ENCODE data around the gene ZCCHC24. TPM values are rescaled to one million over a fixed set of nuclear protein-coding genes. Genes with fewer than 3 reads are reported as not detected.

The ZCCHC24 gene
- total and polyA plus RNA-seq, 7 donors, result 11.2 to 112 (median 43.0) TPM

- H3K36me3 ChIP-seq (ENCODE audit: insufficient read depth in 1 of 2, low read depth in 1 of 2), result peaks cover 0 to 2% of the 10 kb centered on the region in 2 donors
- H3K27me3 ChIP-seq (ENCODE audit: insufficient read depth in 3 of 3, low read length in 2 of 3), result no peaks in the 10 kb centered on the region
- WGBS, 3 donors, result 67 to 74% (median 67%) methylated on average over 22 of the region's 22 CpGs
- H3K4me1 ChIP-seq, result peaks cover 41% of the 10 kb centered on the region
- H3K9me3 ChIP-seq, result no peaks in the 10 kb centered on the region
- intact Hi-C loops (cut with DNase I), result loop anchor here (10.0 kb wide), 2 partner anchors 226 to 546 kb away; no protein-coding TSS in a partner anchor
- peak; percentile 5 to 21 (median 10) for ATAC-seq
- peak overlapping the region; percentile 75 for H3K27ac ChIP-seq
- TF ChIP-seq CTCF (IDR thresholded peaks at IDR 0.05), result no peak
- DNase-seq, result peak in 1 of 2 donors; percentile 42
- H3K4me3 ChIP-seq, result no peak overlapping the region
These were observed 66.5 kb downstream of the ZCCHC24 start for GRCh38 chr10:79378647-79379511.

- no peak overlapping the region for H3K4me3 ChIP-seq
- H3K9me3 ChIP-seq, result no peaks in the 10 kb centered on the region
- WGBS, 3 donors, result 92 to 96% (median 95%) methylated on average over 7 of the region's 7 CpGs
- intact Hi-C loops (cut with DNase I), result loop anchor here (10.0 kb wide), 2 partner anchors 226 to 546 kb away; no protein-coding TSS in a partner anchor
- peaks cover 41% of the 10 kb centered on the region for H3K4me1 ChIP-seq
- ATAC-seq, result no peak
- no peak overlapping the region for H3K27ac ChIP-seq
- no peaks in the 10 kb centered on the region for H3K36me3 ChIP-seq (ENCODE audit: insufficient read depth in 1 of 2, low read depth in 1 of 2)
- TF ChIP-seq CTCF (IDR thresholded peaks at IDR 0.05), result no peak
- DNase-seq, result no peak
- H3K27me3 ChIP-seq (ENCODE audit: insufficient read depth in 3 of 3, low read length in 2 of 3), result no peaks in the 10 kb centered on the region
These were observed 67.1 kb downstream of the ZCCHC24 start for GRCh38 chr10:79378383-79378646.

GRCh38 chr10:79377557-79378382, 67.7 kb downstream of the ZCCHC24 start:
- DNase-seq, result peak in 1 of 2 donors; percentile 16
- Histone ChIP-seq H3K27me3 (ENCODE audit: insufficient read depth in 3 of 3, low read length in 2 of 3) (no peaks in the 10 kb centered on the region), H3K4me1 (peaks cover 41% of the 10 kb centered on the region), H3K27ac (no peak overlapping the region), H3K36me3 (ENCODE audit: insufficient read depth in 1 of 2, low read depth in 1 of 2) (no peaks in the 10 kb centered on the region), H3K9me3 (no peaks in the 10 kb centered on the region), H3K4me3 (no peak overlapping the region)
- TF ChIP-seq CTCF (IDR thresholded peaks at IDR 0.05), result no peak
- intact Hi-C loops (cut with DNase I), result loop anchor here (10.0 kb wide), 2 partner anchors 227 to 547 kb away; no protein-coding TSS in a partner anchor
- no peak for ATAC-seq
- 93 to 94% (median 93%) methylated on average over 36 of the region's 36 CpGs for WGBS, 3 donors

GRCh38 chr10:79376751-79377556, 68.5 kb downstream of the ZCCHC24 start:
- peak in 1 of 2 donors; percentile 38 for DNase-seq
- no peak for TF ChIP-seq CTCF (IDR thresholded peaks at IDR 0.05)
- no peaks in the 10 kb centered on the region for H3K27me3 ChIP-seq (ENCODE audit: insufficient read depth in 3 of 3, low read length in 2 of 3)
- intact Hi-C loops (cut with DNase I), result loop anchor here (10.0 kb wide), 2 partner anchors 228 to 548 kb away; no protein-coding TSS in a partner anchor
- ATAC-seq, result no peak
- H3K36me3 ChIP-seq (ENCODE audit: insufficient read depth in 1 of 2, low read depth in 1 of 2), result no peaks in the 10 kb centered on the region
- peaks cover 37% of the 10 kb centered on the region for H3K4me1 ChIP-seq
- H3K4me3 ChIP-seq, result no peak overlapping the region
- H3K27ac ChIP-seq, result no peak overlapping the region
- H3K9me3 ChIP-seq, result no peaks in the 10 kb centered on the region
- 94 to 96% (median 95%) methylated on average over 12 of the region's 12 CpGs for WGBS, 3 donors
